GM19035 (cell line): ENCODE results near the gene TLL2.
A peak's percentile ranks its signal among the peaks of the same experiment; 100 is the strongest.

ENCODE experiments used
- ATAC-seq: cut with Tn5 transposase; IDR thresholded peaks from one replicate; pipeline ENCODE4 v1.9.1; 2021; ENCODE audit not compliant: unreplicated experiment

Gene TLL2

DNA sequence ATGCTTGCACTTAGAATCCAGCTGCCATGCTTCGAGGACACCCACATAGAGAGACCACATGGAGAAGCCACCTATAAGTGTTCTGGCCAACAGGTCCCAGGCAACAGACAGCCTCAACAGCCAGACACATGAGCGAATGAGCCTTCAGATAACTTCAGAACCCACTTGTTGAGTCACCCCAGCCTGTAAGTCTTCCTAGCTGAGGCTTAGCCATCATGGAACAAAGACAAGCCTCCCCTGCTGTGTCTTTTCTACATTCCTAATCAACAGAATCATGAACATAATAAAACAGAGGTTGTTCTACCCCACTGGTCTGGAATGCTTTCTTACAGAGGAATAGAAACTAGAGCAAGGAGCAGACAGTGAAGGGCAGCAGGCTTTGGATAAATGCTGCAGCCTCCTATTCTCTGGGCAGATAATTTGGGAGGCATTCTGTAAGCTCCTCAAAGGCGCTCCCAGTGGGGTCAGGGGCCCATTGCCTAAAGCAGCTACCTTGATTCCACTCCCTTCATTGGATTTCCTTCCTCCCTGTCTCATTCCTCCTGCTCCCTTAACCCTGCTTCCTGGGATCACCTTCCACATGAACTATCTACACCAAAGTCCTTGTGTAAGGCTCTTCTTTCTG is 4.6 kb downstream of the TLL2 start:
- no peak for ATAC-seq

DNA sequence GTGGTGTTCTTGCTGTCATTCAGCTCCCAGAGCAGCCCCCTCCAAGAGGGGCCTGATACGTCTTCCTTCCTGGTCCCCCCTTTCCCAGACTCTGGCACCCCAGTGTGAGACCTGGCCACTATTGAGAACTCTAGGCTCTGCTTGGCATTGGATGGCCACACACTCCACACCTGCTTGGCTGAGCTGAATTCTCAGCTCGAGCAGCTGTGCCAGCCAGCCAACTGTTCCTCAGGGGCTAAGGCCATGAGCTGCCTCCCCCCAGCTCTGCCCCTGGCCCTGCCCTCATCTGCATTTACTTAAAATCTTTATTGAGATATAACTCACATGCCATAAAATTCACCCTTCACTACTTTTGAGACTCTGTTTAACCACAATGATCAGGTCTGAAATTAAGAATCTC is 6.7 kb downstream of the TLL2 start:
- no peak for ATAC-seq

DNA sequence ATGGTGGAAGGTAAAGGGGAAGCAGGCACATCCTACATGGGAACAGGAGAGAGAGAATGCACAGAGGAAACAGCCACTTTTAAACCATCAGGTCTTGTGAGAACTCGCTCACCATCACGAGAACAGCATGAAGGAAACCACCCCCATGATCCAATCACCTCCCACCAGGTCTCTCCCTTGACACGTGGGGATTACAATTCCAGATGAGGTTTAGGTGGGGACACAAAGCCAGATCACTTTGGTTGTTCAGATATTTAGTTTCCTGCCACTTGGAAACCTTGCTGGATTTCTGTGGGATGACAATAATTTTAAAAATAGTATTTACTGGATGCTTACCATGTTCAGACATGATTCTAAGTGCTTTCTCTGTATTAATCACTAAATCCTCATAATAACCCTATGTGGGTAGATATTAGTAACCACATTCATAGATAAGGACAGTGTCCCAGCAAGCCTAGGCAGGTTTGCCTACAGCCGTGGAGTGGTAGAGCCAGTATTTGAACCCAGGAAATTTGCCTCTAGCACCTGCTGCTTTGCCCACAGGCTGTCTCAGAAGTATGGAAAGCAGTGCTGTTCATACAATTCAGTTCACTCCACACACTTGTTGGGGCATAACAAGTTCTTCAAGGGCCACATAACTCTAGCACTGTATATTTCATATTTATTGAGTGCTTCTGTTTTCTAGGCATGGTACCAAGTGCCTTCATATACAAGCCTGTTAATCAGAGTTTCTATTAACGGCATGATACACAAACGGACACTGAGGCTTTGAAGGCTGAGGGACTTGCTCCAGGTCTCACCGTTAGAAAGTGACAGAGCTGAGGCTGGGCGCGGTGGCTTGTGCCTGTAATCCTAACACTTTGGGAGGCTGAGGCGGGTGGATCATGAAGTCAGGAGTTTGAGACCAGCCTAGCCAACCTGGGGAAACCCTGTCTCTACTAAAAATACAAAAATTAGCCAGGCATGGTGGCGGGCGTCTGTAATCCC is 8.3 kb downstream of the TLL2 start:
- ATAC-seq = no peak

DNA sequence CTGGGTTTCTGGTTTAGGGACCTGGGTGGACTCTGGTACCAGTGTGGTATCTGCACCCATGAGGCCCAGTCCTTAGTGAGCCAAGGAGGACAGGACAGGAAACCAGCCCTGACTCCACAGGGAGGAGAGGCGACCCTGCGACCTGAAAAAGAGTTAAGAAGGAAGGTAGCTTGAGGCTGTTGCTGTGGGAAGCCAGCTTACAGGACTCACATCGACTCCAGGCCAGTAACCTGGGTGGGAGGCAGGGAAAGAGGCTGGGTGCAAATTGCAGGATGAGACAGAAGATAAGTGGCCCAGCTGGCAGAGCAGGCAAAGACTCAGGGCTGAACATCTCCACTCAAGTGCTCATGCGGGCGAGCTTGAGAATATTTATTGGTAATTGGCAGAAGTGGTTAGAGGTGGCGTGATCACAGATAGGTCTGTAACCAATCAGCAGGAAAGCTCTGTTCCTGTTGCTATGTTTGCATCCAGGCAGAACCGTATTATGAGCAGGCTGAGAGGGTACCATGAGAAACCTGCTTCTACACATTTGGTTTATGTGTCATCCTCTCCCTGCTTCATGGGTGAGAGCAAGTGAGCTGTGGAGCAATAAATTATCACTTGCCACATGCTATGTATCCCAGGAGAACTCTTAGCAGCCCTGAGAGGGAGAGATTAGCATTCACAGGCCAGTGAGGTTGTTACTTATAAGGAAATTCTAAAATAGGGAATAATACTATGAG is 11.0 kb downstream of the TLL2 start:
- ATAC-seq = no peak

DNA sequence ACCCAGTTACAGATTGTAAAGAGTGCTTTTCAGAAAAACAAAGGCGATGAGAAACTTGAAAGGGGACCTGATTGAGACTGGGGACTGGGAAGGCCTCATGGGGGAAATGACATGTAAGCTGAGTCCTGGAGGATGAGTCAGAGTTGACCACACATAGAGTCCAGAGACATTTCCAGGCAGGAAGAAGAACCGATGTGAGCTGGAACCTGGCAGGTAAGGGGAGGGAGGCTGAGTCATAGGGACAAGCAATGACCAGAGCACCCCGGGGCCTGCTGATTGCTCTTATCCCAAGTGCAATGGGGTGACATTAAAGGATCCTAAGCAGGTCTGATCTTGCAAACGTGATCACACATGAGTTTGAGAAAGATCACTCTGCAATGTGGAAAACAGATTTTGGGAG is 11.7 kb downstream of the TLL2 start:
- ATAC-seq = no peak

DNA sequence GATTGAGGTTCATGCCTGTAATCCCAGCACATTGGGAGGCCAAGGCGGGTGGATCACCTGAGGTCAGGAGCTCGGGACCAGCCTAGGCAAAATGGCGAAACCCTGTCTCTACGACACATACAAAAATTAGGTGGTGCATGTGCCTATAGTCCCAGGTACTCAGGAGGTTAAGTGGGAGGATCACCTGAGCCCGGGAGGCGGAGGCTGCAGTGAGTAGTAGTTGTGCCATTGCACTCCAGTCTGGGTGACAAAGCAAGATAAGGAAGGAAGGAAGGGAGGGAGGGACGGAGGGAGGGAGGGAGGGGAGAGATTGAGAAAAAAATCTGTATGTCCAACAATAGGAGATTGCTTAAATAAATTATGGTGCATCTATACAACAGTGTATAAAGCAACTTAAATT is 13.2 kb downstream of the TLL2 start:
- no peak for ATAC-seq

DNA sequence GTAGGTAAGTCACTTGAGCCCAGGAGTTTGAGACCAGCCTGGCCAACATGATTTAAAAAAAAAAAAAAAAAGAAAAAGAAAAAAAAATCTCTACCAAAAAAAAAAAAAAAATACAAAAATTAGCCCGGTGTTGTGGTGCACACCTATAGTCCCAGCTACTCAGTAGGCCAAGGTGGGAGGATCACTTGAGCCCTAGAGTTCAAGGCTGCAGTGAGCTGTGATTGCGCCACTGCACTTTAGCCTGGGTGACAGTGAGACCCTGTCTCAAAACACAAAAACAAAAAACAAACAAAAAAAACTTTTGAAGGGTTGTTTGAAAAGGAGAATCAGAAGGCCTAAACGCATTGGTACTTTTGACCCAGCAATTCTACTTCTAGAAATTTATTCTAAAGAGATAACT is 13.7 kb downstream of the TLL2 start:
- ATAC-seq = no peak

DNA sequence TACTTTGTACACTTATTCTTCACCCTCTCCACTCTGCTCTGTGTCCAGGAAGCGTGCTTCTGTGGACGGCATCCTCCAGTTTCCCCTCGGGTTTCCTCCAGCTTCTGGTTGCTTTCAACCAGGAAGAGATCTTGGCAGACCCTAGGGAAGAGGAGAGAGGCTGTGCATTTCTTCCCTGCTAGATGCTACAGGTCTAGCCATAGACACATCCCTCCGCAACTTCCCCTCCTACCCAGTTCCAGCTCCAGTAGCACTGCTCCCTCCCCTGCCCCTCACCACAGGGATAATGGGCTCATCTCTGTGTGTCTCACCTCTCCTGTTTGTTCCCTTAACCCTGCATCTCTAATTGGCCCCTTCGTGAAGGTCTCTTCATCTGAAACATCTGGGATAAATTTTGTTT is 16.3 kb downstream of the TLL2 start:
- no peak for ATAC-seq

DNA sequence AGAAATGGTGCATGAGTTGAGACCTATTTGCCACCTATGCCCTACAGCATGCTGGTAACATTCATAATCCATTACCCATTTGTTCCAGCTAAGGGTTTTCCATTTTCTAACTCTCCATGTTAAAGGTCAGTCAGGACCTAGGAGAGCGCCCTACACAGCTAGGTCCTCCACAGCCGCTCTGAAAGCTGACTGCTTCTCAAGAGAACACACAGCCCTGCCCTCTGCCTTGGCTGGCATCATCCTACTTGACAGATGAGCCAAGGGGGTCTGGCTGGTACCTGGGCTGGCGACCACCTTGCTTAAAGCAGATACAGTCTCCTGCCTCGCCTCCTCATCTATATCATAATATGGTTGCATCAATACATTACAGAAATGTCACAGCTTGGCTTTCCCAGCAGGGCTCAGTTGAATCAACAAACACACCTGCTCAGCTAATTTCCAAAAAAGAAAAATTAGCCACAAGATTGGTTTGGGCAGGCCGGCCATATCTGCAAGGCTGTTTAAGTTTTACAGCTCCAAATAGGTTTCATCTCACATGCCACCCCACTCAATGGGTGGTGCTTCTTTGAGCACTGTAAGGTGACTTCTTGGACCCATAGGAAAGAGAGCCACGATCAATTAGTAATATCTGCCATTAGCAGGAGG is 17.3 kb downstream of the TLL2 start:
- ATAC-seq = no peak

DNA sequence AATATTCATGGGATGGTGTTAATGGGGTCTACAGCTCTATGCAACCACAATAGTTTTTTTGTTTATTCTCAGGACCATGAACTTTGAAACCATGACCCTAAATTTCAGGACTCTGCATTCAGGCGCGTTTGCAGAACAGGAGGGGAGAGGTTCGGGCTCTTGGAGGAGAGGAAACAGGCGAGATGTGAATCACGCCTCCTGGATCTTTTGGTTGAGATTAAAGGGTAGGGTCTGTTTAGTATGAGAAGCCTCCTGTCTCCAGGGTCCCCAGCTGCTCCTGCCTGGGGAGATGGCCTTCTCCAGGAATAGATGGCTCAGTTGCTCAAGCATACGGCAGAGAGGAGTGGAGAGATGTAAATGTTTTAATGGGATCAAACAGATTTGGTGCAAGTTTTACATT is 18.2 kb downstream of the TLL2 start:
- no peak for ATAC-seq

DNA sequence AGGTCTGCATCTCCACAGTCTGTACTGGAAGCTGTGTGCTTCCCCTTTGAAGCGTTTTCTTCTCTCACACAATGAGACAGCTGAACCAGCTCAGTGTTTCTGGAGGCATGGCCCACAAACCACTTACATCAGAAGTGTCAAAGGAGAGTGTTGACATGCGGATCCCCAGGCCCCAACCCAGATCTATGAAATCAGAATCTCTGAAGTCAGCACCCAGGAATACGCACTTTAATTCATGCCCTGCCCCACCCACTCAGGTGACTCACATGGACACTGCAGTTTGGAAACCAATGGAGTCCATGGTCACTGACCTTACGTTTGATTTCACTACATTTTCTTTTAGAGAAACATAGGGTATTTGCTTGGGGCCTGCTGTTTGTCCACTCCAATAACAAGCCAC is 19.0 kb downstream of the TLL2 start:
- ATAC-seq = no peak

DNA sequence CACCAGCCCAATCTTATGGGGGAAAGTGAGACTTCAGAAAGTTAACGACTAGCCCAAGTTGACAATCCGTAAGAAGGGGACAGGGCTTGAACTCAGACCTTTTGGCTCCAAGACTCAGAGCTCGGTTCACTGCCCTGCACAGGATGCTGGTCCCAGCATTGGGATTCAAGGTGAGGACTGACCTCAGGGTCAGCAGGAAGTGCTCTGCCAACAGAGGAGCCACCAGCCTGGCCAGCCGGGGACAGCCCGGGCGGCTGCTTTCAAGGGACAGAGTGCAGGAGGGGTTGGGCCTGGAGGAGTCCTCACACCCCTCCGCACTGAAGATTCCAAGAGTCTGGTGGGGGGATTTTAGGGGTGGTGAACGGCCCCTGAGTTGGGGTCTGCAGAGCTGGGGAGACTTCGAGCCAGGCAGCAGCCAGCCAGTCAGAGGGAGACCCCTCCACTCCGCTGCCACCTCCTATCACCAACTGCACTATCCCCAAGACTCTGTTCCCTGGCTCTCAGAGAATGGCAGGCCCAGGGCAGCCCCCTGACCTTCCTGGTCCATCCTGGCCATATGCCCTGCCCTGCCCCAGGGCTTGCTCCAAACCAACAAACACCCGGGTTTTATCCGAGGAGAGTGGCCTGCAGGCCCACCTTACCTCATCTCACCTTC is 19.7 kb downstream of the TLL2 start:
- ATAC-seq = no peak

DNA sequence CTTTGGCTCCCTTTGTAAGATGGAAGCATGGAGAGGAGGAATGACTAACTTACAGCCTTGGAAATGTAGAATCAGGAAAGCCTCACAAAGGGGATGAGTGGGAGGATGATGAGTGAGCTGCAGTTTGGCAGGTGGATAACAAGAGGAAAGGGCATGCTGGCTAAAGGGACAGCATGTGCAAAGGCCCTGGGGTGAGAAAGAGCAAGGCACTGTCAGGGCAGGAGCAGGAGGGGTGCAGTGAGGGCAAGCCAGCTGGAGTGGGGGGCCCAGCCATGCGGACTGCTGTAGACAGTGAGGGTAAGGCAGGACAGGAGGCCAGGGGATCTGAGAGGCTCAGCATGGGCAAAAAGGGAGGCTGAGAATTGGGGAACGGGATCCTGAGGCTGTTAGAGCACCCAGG is 20.5 kb downstream of the TLL2 start:
- ATAC-seq = no peak

DNA sequence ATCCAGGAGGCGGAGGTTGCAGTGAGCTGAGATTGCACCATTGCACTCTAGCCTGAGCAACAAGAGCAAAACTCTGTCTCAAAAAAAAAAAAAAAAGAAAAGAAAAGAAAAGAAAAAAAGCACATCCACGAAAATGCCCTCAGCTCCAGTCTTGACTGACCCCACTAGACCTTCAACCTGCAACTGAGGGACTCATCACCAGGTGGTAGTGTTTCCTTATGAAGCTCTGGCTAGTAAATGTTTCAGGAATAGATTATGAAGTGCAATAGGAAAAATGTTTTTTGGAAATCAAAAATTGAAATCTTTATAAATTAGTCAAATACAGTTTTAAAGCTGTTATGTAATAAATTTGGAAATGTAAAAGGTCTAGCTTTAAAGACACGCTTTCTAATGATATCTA is 22.4 kb downstream of the TLL2 start:
- ATAC-seq = no peak

DNA sequence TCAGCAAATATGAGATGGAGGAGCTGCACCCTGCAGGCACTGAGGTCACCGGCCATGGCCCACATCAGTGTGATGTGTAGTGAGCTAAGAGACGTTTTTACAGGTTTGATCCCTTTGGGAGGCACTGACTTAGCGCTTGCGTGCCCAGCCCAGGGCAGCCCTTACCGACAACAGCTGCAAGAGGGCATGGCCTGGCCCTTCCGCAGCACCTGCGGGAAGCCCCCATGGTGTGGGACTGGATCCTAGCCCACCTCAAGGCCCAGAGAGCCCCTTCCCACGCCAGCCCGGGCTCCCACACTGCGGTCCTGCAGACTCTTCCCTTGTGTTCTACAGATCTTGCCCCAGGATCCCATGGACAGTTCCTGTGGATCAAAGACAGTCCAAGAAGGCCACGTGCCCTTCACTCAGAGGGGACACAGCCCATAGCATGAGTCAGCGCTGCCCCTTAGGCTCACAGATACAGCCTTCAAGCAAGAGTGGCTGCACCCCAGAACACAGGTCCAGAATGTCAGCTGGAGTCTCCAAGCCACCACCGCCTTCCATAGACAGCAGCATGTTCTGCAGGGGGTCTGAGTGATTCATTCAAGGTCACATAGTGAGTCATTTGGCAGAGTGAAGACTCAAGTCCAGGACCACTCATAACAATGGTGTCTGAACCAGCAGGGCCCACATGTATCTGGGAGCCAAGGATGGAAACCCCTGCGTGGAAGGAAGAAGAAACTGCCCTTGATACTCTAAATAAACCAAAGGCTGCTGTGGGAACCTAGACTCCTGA is 25.4 kb downstream of the TLL2 start:
- no peak for ATAC-seq

DNA sequence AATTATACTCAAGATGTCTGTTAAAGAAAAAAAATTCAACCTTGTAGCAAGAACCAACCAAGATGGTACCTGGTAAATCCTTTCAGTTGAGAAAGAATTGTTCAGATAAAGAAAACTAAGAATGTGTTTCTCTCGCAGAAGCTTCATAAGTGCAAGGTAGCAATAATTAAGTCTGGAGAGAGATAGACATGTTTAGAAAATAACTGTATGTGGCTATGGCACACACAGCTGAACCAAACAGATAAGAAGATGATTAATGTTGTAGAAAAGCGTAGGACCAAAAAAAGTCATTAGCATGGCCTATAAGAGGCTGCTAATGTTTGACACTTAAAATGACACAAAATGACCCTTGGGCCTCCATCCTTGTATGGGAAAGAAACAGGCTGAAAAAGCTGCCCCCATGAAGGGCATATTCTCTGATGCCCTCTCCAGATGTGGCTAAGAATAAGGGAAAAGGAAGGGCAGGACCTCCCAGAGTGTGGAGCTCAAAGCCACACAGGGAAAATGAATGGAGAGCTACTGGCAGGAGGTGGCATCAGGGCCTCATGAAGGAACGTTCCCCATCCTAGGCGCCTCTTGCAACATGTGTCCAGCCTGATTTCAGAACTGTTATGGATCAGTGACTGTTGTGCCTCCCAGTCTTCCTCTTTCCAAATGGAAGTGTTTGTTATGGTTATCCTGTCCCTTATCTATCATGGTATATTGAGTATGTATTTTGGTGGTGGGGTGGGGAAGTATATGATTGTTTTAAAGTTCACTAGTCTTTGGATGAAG is 30.7 kb downstream of the TLL2 start:
- no peak for ATAC-seq

DNA sequence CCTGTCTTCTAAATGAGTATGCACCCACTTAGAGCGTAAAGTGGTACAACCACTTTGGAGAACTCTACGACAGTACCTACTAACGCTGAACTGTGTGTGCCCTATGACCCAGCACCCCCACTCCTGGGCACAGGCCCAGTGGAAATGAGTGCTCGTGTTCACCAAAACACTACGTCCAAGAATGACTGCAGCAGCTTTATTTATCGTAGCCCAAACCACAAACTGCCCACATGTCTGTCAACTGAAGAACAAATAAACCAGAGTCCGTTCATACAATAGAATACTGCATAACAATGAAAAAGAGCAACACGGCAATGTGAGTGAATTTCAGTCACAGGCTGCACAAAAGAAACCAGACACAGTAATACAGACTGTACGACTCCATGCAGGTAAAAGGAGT is 35.4 kb downstream of the TLL2 start:
- ATAC-seq = no peak

DNA sequence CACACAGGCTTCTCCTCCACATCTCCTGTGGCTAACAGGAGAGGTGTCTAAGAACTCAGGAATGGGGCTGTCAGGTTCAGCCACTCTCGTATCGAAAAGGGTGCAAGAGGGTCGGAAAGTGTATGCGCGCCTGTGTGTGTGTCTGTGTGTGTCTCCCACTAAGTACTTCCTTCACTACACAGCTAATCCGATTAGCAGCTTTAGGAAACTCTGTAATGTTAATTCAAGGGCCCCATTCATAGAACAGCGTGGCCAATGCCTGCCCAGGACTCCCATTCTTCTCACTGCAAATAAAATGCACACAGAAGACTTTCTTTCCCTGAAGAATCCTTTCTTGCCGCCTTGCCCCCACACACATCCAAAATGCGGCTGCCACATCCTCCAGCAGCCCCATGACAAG is 39.9 kb downstream of the TLL2 start:
- no peak for ATAC-seq

DNA sequence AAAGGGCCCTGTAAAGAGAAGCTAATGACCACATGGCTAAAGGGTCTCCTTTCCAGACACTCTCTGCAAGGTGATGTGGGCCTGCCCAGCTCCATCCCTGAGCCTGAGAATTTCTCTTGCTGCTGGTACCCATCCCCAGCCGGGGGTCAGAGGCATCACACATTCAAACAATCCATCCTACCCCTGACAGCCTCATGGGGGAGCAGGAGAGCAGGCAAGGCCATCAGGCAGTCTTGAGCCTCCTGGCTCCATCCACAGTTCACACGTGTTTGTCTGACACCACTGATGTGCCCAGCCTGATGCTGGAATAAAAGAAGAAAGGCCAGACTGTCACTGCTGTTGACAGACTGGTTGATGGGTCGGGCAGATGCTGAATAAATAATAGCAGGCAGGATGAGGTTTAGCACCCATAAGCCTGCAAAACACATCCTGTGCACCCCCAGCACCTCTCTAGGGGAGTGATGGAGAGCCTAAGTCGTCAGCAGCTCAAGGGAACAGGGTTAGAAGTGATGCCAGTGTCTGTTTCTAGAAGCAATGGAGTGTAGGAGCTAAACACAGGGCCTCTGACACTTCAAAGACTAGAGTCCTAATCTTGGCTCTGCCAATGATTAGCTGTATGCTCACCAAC is 43.5 kb downstream of the TLL2 start:
- peak; percentile 56 for ATAC-seq
